Spleen (tissue), 7 donors: ENCODE measurements around the gene GOLGA8H.
"Not testable (repeated sequence)": the region's sequence is repeated elsewhere in the genome, so short reads cannot be mapped to it uniquely, and the experiment has no call there.

ENCODE experiments used
- CTCF ChIP-seq, 11 experiments: fragments of 200-600 bp in 7 of 11; fragments of 450-650 bp in 4 of 11; sonication (generic) in 4 of 11; IDR thresholded peaks in 8 of 11; conservative IDR thresholded peaks in 3 of 11; 1 replicate in 7 of 11; 2 replicates in 4 of 11; pipeline versions ENCODE4 v1.4.0 to v1.8.0; 2016 to 2021; ENCODE audit warnings: antibody characterized with exemption in 11 of 11, inconsistent platforms in 4 of 11, mild to moderate bottlenecking in 1 of 11
- POLR2A ChIP-seq, 3 donors: fragments of 450-650 bp; IDR thresholded peaks; one replicate each; pipeline ENCODE4 v1.5.1; 2017; ENCODE audit warnings: antibody characterized with exemption in 3 of 3, mild to moderate bottlenecking in 1 of 3
- POLR2AphosphoS5 ChIP-seq, 3 donors: sonication (generic); formaldehyde crosslinking; IDR thresholded peaks; one replicate each; pipeline ENCODE4 v1.5.1; 2017; ENCODE audit warnings: antibody characterized with exemption in 3 of 3
- donor health status: DM: no; HTN: no; CAD: no; lungs with moderate emphysema.
- donor health status: DM: no; HTN: no; CAD: no.
- donor health status: DM: no; HTN: no; CAD: no.

GRCh38 chr15:30573012-30573491, 30.8 kb upstream of the GOLGA8H start:
- TF ChIP-seq CTCF (IDR thresholded peaks at IDR 0.05 in 8 of 11, conservative IDR thresholded peaks at IDR 0.05 in 3 of 11); POLR2A (IDR thresholded peaks at IDR 0.05); POLR2AphosphoS5 (IDR thresholded peaks at IDR 0.05): not testable (repeated sequence)
